ENCODE measurements around the gene USP36.

Gene USP36

DNA sequence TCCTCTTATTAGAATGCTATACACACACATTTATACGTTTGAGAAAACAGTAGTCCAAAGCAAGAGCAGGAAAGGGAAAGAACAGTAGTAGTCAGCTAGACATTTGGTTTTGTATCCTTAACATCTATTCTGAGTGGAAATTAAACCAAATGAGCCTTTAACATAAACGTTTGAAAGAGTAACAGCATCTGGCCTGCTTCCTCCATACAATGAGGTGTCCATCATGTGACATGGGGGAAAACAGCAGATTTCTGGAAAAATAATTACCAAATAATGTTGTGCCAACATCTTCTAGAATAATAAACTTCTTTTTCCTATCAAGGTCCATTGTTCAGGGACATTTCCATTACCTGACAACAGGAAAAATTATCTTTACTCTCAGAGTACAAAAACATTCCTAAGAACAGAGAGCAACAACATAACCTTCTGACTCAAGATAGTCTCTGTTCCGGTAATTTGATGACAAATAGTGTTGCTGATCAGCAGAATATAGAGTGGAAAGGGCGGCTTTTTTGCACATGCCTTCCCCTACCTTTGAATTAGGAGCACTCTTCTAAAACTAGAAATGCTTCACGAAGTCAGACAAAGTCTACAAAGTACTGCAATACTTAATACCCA is 78.7 kb downstream of the USP36 start:
- no peaks in the 10 kb centered on the region for H3K9me2 ChIP-seq (replicated peaks; ENCODE audit: insufficient read depth, low read length)
- H3K9me3 ChIP-seq (ENCODE audit: insufficient read depth, low read length), result no peaks in the 10 kb centered on the region
- no peaks in the 10 kb centered on the region for H3K36me3 ChIP-seq (ENCODE audit: low read length)
- no peak overlapping the region for H3K4me3 ChIP-seq (ENCODE audit: insufficient read depth, low read length, poor library complexity, severe bottlenecking)
- no peak overlapping the region for H3K27ac ChIP-seq (ENCODE audit: low read depth, low read length)
- peaks cover 37% of the 10 kb centered on the region for H3K79me2 ChIP-seq (ENCODE audit: insufficient read depth, low read length)
- peaks cover 31% of the 10 kb centered on the region; the same call in 1 of the 2 replicates for H4K20me1 ChIP-seq (ENCODE audit: low read depth, low read length)
- H3K9ac ChIP-seq (ENCODE audit: low read length), result no peak overlapping the region
- no peak overlapping the region for H2AFZ ChIP-seq (ENCODE audit: low read depth, low read length, severe bottlenecking)
- no peak overlapping the region for H3K4me2 ChIP-seq (ENCODE audit: low read depth, low read length, poor library complexity, severe bottlenecking)
- TF ChIP-seq EZH2phosphoT487 (conservative IDR thresholded peaks at IDR 0.05; ENCODE audit: low read length), result no peak
- TF ChIP-seq, protein P1, sequence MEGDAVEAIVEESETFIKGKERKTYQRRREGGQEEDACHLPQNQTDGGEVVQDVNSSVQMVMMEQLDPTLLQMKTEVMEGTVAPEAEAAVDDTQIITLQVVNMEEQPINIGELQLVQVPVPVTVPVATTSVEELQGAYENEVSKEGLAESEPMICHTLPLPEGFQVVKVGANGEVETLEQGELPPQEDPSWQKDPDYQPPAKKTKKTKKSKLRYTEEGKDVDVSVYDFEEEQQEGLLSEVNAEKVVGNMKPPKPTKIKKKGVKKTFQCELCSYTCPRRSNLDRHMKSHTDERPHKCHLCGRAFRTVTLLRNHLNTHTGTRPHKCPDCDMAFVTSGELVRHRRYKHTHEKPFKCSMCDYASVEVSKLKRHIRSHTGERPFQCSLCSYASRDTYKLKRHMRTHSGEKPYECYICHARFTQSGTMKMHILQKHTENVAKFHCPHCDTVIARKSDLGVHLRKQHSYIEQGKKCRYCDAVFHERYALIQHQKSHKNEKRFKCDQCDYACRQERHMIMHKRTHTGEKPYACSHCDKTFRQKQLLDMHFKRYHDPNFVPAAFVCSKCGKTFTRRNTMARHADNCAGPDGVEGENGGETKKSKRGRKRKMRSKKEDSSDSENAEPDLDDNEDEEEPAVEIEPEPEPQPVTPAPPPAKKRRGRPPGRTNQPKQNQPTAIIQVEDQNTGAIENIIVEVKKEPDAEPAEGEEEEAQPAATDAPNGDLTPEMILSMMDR (IDR thresholded peaks at IDR 0.05; ENCODE audit: insufficient read depth, low read length, poor library complexity, severe bottlenecking), result no peak
- H3K27me3 ChIP-seq (ENCODE audit: low read length), result no peaks in the 10 kb centered on the region
- peaks cover 11% of the 10 kb centered on the region for H3F3A ChIP-seq (ENCODE audit: insufficient read depth)

DNA sequence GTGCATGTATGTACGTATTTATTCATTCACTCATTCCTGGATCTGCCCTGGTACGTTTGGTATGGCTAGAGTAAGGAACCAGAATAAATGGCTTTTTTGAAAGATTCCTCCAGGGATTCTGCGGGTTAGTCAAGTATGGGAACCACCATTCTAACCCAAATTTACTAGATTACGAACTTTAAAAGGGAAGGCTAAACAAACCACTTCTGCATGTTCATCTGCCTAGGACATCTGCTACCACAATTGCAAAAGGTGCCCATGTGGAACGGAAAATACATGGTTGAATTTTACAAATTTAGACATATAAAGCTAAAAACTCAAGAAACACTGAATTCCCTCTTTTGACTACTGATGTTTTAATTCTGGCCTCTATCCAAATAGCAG is 80.7 kb downstream of the USP36 start:
- Histone ChIP-seq H3K4me3 (ENCODE audit: insufficient read depth, low read length, poor library complexity, severe bottlenecking) (no peak overlapping the region), H2AFZ (ENCODE audit: low read depth, low read length, severe bottlenecking) (no peak overlapping the region), H3K79me2 (ENCODE audit: insufficient read depth, low read length) (peaks cover 40% of the 10 kb centered on the region), H3K9ac (ENCODE audit: low read length) (no peak overlapping the region), H3K27me3 (ENCODE audit: low read length) (no peaks in the 10 kb centered on the region), H3K36me3 (ENCODE audit: low read length) (no peaks in the 10 kb centered on the region), H4K20me1 (ENCODE audit: low read depth, low read length) (peaks cover 26% of the 10 kb centered on the region), H3F3A (ENCODE audit: insufficient read depth) (peaks cover 11% of the 10 kb centered on the region), H3K27ac (ENCODE audit: low read depth, low read length) (peak overlapping the region; percentile 55), H3K9me2 (replicated peaks; ENCODE audit: insufficient read depth, low read length) (no peaks in the 10 kb centered on the region), H3K9me3 (ENCODE audit: insufficient read depth, low read length) (no peaks in the 10 kb centered on the region), H3K4me2 (ENCODE audit: low read depth, low read length, poor library complexity, severe bottlenecking) (peak overlapping the region; percentile 43)
- no peak for TF ChIP-seq EZH2phosphoT487 (conservative IDR thresholded peaks at IDR 0.05; ENCODE audit: low read length)
- TF ChIP-seq, protein P1 (IDR thresholded peaks at IDR 0.05; ENCODE audit: insufficient read depth, low read length, poor library complexity, severe bottlenecking), result no peak

DNA sequence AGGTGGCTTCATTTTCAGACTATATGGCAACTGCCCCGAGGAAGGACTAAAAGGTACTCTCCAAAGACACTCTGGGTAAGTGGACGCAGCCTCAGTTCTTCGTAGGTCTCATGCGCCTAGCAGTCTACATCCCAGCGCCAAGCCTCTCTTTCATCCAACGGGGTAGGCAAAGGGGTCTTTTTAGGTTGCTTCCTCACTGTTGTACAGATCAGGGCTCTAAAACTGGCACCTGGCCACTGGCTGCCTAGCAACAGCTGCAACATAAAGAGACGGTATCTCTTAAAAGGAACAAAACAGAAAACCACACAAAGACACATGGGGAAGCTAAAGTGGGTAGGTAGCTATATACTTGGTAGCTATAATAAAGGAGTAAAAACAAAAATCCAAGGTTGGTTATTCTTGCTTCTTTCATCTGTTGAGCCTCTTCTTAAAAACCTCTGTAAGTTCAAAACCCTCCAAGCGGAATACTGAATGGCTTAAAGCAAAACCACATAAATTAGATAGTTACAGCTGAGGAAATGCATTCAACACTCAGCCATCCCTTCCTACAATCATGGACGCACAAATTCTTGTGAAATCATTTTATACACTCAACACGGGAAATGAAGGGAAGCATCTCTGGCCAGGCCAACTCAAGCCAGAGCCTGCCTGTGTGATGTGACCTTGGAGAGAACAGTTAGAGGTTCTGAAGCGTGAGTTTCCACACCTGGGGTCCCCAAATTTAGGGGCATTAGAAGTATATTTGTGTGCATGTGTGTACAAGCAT is 81.2 kb downstream of the USP36 start:
- H3K27ac ChIP-seq (ENCODE audit: low read depth, low read length), result peak overlapping the region; percentile 55
- no peaks in the 10 kb centered on the region for H3K36me3 ChIP-seq (ENCODE audit: low read length)
- no peak overlapping the region for H3K4me3 ChIP-seq (ENCODE audit: insufficient read depth, low read length, poor library complexity, severe bottlenecking)
- peaks cover 40% of the 10 kb centered on the region for H3K79me2 ChIP-seq (ENCODE audit: insufficient read depth, low read length)
- no peaks in the 10 kb centered on the region for H3K27me3 ChIP-seq (ENCODE audit: low read length)
- no peak for TF ChIP-seq EZH2phosphoT487 (conservative IDR thresholded peaks at IDR 0.05; ENCODE audit: low read length)
- TF ChIP-seq, protein P1 (IDR thresholded peaks at IDR 0.05; ENCODE audit: insufficient read depth, low read length, poor library complexity, severe bottlenecking), result no peak
- peaks cover 21% of the 10 kb centered on the region for H4K20me1 ChIP-seq (ENCODE audit: low read depth, low read length)
- H3K9ac ChIP-seq (ENCODE audit: low read length), result no peak overlapping the region
- H3F3A ChIP-seq (ENCODE audit: insufficient read depth), result peaks cover 11% of the 10 kb centered on the region
- H3K9me3 ChIP-seq (ENCODE audit: insufficient read depth, low read length), result no peaks in the 10 kb centered on the region
- no peaks in the 10 kb centered on the region for H3K9me2 ChIP-seq (replicated peaks; ENCODE audit: insufficient read depth, low read length)
- H2AFZ ChIP-seq (ENCODE audit: low read depth, low read length, severe bottlenecking), result no peak overlapping the region
- H3K4me2 ChIP-seq (ENCODE audit: low read depth, low read length, poor library complexity, severe bottlenecking), result peak overlapping the region; percentile 43

All from SU-DHL-6 (cell line).